ENCODE results near the gene NFATC3. TPM values are rescaled to one million over a fixed set of nuclear protein-coding genes. Genes with fewer than 3 reads are reported as not detected.

Gene NFATC3
- total and polyA plus RNA-seq, 4 donors, result 9.7 to 21.2 (median 16.8) TPM

DNA sequence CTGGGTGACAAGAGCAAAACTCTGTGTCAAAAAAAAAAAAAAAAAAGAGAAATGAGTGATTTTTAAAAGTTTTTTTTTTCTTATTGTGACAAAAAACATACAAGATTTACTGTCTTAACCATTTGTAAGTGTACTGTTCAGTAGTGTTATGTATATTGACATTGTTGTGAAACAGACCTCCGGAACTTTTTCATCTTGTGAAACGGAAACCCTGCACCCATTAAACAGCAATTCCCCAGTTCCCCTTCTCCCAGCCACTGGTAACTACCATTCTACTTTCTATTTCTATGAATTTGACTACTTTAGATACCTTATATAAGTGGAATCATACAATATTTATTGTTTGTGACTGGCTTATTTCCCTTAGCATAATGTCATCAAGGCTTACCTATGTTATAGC lies 43.4 kb upstream of the NFATC3 start (continued):
- TF ChIP-seq, protein P1, sequence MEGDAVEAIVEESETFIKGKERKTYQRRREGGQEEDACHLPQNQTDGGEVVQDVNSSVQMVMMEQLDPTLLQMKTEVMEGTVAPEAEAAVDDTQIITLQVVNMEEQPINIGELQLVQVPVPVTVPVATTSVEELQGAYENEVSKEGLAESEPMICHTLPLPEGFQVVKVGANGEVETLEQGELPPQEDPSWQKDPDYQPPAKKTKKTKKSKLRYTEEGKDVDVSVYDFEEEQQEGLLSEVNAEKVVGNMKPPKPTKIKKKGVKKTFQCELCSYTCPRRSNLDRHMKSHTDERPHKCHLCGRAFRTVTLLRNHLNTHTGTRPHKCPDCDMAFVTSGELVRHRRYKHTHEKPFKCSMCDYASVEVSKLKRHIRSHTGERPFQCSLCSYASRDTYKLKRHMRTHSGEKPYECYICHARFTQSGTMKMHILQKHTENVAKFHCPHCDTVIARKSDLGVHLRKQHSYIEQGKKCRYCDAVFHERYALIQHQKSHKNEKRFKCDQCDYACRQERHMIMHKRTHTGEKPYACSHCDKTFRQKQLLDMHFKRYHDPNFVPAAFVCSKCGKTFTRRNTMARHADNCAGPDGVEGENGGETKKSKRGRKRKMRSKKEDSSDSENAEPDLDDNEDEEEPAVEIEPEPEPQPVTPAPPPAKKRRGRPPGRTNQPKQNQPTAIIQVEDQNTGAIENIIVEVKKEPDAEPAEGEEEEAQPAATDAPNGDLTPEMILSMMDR (IDR thresholded peaks at IDR 0.05; ENCODE audit: low read depth, low read length, missing input control), result no peak
- TF ChIP-seq SP1 (IDR thresholded peaks at IDR 0.05), result no peak
- TF ChIP-seq, protein P2, sequence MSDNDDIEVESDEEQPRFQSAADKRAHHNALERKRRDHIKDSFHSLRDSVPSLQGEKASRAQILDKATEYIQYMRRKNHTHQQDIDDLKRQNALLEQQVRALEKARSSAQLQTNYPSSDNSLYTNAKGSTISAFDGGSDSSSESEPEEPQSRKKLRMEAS (IDR thresholded peaks at IDR 0.05), result no peak
- TF ChIP-seq EGR1 (IDR thresholded peaks at IDR 0.05; ENCODE audit: low read depth in 2 of 2), result no peak

DNA sequence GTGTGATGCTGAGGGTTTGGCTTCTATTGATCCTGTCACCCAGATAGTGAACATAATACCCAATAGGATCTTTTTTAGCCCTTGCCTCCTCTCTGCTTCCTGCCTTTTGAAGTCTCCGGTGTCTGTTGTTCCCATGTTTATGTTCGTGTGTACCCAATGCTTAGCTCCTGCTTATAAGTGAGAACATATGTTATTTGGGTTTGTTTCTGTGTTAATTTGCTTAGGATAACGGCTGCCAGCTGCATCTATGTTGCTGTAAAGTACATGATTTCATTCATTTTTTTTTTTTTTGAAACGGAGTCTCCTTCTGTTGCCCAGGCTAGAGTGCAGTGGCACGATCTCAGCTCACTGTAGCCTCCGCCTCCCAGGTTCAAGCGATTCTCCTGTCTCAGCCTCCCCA lies 39.1 kb upstream of the NFATC3 start:
- peaks cover 0 to 8% (median 3%) of the 10 kb centered on the region in 4 donors for H3K36me3 ChIP-seq (ENCODE audit: control insufficient read depth in 4 of 4, insufficient read depth in 3 of 4, low read depth in 1 of 4, low read length in 3 of 4)

DNA sequence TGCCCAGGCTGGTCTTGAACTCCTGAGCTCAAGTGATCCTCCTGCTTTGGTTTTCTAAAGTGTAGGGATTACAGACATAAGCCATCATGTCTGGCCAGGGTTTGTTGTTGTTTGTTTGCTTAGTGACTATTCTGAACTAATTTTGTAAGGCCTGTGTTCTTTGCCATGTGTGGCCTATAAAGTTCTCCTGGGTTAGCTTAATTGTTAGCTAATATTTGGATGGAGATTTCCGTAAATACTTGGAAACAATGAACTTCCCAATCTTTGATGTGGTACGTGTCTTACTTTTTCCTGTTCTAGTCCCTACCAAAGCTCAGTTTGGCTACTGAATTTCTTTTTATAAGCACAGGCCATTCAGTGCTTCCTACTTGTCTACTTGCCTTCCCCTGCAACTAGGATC lies 37.2 kb upstream of the NFATC3 start:
- H3K27me3 ChIP-seq (ENCODE audit: control insufficient read depth in 4 of 4, insufficient read depth in 4 of 4, low read length in 3 of 4), result no peaks in the 10 kb centered on the region
- no peak for DNase-seq (ENCODE audit: low spot score)
- no peak overlapping the region for H3K4me3 ChIP-seq (ENCODE audit: low read depth in 1 of 3, low read length in 3 of 3)
- H3K4me1 ChIP-seq (ENCODE audit: control insufficient read depth in 4 of 4, insufficient read depth in 4 of 4, low read length in 3 of 4), result peaks cover 2 to 12% (median 6%) of the 10 kb centered on the region in 4 donors
- H3K27ac ChIP-seq (ENCODE audit: low read depth in 1 of 2, low read length in 2 of 2), result no peak overlapping the region
- TF ChIP-seq JUND (IDR thresholded peaks at IDR 0.05) (no peak), YY1 (IDR thresholded peaks at IDR 0.05) (no peak), RXRA (IDR thresholded peaks at IDR 0.05) (peak in 1 of 2 donors; percentile 50)
- 46% methylated on average over 2 of the region's 2 CpGs for WGBS
- no peaks in the 10 kb centered on the region for H3K9me3 ChIP-seq (ENCODE audit: control insufficient read depth in 4 of 4, low read length in 3 of 4)
- peak overlapping the region in 1 of 2 donors; percentile 6 for H3K9ac ChIP-seq (ENCODE audit: low read depth in 1 of 2, low read length in 2 of 2)
- H3K36me3 ChIP-seq (ENCODE audit: control insufficient read depth in 4 of 4, insufficient read depth in 3 of 4, low read depth in 1 of 4, low read length in 3 of 4), result peaks cover 0 to 8% (median 3%) of the 10 kb centered on the region in 4 donors

More for the DNA sequence above, 39.1 kb upstream of the NFATC3 start:
- WGBS, result 90% methylated on average over 7 of the region's 7 CpGs
- Histone ChIP-seq H3K9ac (ENCODE audit: low read depth in 1 of 2, low read length in 2 of 2) (no peak overlapping the region), H3K27ac (ENCODE audit: low read depth in 1 of 2, low read length in 2 of 2) (no peak overlapping the region), H3K27me3 (ENCODE audit: control insufficient read depth in 4 of 4, insufficient read depth in 4 of 4, low read length in 3 of 4) (no peaks in the 10 kb centered on the region), H3K4me3 (ENCODE audit: low read depth in 1 of 3, low read length in 3 of 3) (no peak overlapping the region), H3K9me3 (ENCODE audit: control insufficient read depth in 4 of 4, low read length in 3 of 4) (no peaks in the 10 kb centered on the region), H3K4me1 (ENCODE audit: control insufficient read depth in 4 of 4, insufficient read depth in 4 of 4, low read length in 3 of 4) (peaks cover 0 to 1% (median 0%) of the 10 kb centered on the region in 4 donors)
- no peak for DNase-seq (ENCODE audit: low spot score)
- no peak for TF ChIP-seq FOXA1 (IDR thresholded peaks at IDR 0.05)
- no peak for TF ChIP-seq JUND (IDR thresholded peaks at IDR 0.05)
- no peak for TF ChIP-seq YY1 (IDR thresholded peaks at IDR 0.05)
- TF ChIP-seq, protein P2 (IDR thresholded peaks at IDR 0.05), result no peak
- TF ChIP-seq, protein P3, sequence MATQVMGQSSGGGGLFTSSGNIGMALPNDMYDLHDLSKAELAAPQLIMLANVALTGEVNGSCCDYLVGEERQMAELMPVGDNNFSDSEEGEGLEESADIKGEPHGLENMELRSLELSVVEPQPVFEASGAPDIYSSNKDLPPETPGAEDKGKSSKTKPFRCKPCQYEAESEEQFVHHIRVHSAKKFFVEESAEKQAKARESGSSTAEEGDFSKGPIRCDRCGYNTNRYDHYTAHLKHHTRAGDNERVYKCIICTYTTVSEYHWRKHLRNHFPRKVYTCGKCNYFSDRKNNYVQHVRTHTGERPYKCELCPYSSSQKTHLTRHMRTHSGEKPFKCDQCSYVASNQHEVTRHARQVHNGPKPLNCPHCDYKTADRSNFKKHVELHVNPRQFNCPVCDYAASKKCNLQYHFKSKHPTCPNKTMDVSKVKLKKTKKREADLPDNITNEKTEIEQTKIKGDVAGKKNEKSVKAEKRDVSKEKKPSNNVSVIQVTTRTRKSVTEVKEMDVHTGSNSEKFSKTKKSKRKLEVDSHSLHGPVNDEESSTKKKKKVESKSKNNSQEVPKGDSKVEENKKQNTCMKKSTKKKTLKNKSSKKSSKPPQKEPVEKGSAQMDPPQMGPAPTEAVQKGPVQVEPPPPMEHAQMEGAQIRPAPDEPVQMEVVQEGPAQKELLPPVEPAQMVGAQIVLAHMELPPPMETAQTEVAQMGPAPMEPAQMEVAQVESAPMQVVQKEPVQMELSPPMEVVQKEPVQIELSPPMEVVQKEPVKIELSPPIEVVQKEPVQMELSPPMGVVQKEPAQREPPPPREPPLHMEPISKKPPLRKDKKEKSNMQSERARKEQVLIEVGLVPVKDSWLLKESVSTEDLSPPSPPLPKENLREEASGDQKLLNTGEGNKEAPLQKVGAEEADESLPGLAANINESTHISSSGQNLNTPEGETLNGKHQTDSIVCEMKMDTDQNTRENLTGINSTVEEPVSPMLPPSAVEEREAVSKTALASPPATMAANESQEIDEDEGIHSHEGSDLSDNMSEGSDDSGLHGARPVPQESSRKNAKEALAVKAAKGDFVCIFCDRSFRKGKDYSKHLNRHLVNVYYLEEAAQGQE (IDR thresholded peaks at IDR 0.05), result no peak

DNA sequence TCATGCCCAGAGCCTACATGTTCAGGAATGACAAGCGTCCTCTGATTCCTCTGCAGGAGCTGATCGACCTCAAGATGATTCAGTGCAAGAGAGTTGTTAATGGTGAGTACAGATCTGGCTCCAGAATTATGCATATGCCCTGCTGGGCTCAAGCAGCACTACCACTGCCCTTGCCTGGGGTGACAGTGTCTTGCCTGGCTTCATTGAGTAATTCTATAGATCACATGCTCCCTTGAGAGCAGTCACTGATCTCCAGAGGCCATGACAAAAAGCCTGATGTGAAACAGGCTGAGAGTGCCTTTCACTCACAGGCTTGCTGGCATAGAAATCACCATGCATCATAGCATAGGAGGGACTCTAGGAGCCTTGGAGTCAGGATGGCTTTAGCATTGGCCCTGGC lies 35.7 kb upstream of the NFATC3 start:
- no peak overlapping the region for H3K4me3 ChIP-seq (ENCODE audit: low read depth in 1 of 3, low read length in 3 of 3)
- WGBS, result 95% methylated on average over 2 of the region's 2 CpGs

More for the DNA sequence above, 35.7 kb upstream of the NFATC3 start:
- TF ChIP-seq FOXA1 (IDR thresholded peaks at IDR 0.05) (no peak), RXRA (IDR thresholded peaks at IDR 0.05) (no peak), HNF4G (IDR thresholded peaks at IDR 0.05) (no peak), YY1 (IDR thresholded peaks at IDR 0.05) (no peak), HNF4A (conservative IDR thresholded peaks at IDR 0.05) (no peak), TAF1 (conservative IDR thresholded peaks at IDR 0.05) (no peak)
- TF ChIP-seq, protein P1 (IDR thresholded peaks at IDR 0.05; ENCODE audit: low read depth, low read length, missing input control), result no peak
- TF ChIP-seq, protein P4, sequence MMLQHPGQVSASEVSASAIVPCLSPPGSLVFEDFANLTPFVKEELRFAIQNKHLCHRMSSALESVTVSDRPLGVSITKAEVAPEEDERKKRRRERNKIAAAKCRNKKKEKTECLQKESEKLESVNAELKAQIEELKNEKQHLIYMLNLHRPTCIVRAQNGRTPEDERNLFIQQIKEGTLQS (IDR thresholded peaks at IDR 0.05), result no peak
- H3K4me1 ChIP-seq (ENCODE audit: control insufficient read depth in 4 of 4, insufficient read depth in 4 of 4, low read length in 3 of 4), result peaks cover 2 to 12% (median 6%) of the 10 kb centered on the region in 4 donors
- H3K36me3 ChIP-seq (ENCODE audit: control insufficient read depth in 4 of 4, insufficient read depth in 3 of 4, low read depth in 1 of 4, low read length in 3 of 4), result peaks cover 1 to 14% (median 9%) of the 10 kb centered on the region in 4 donors
- DNase-seq (ENCODE audit: low spot score), result no peak
- no peaks in the 10 kb centered on the region for H3K27me3 ChIP-seq (ENCODE audit: control insufficient read depth in 4 of 4, insufficient read depth in 4 of 4, low read length in 3 of 4)
- no peaks in the 10 kb centered on the region for H3K9me3 ChIP-seq (ENCODE audit: control insufficient read depth in 4 of 4, low read length in 3 of 4)
- no peak overlapping the region for H3K9ac ChIP-seq (ENCODE audit: low read depth in 1 of 2, low read length in 2 of 2)
- no peak overlapping the region for H3K27ac ChIP-seq (ENCODE audit: low read depth in 1 of 2, low read length in 2 of 2)

Data from liver (tissue), 9 donors.